HG03103 (cell line): Measurements from ENCODE around the gene PID1.

Experiments
- ATAC-seq: cut with Tn5 transposase; IDR thresholded peaks from one replicate; pipeline ENCODE4 v1.9.1; 2021; ENCODE audit warnings: low read depth; ENCODE audit not compliant: unreplicated experiment

The PID1 gene

GRCh38 chr2:229270551-229271410 lies at the start of gene PID1:
Gene PID1, minus strand, starts transcription at chr2:229271287. Its CDS starts 244 bp downstream, at chr2:229271043.
- ATAC-seq, result no peak

- no peak for ATAC-seq
These were observed 48.5 kb upstream of the PID1 start for GRCh38 chr2:229319558-229319957.

GRCh38 chr2:229314117-229314516 lies 43.0 kb upstream of the PID1 start:
- no peak for ATAC-seq

- no peak for ATAC-seq
These were observed 42.5 kb upstream of the PID1 start for GRCh38 chr2:229313591-229313990.

- ATAC-seq, result no peak
These were observed 30.1 kb upstream of the PID1 start for GRCh38 chr2:229301237-229301636.

GRCh38 chr2:229300790-229301189 lies 29.7 kb upstream of the PID1 start:
- ATAC-seq, result no peak

GRCh38 chr2:229300371-229300770 lies 29.3 kb upstream of the PID1 start:
- ATAC-seq, result no peak

GRCh38 chr2:229297247-229297646 lies 26.2 kb upstream of the PID1 start:
- ATAC-seq, result no peak

- no peak for ATAC-seq
These were observed 25.4 kb upstream of the PID1 start for GRCh38 chr2:229296536-229296935.

- ATAC-seq, result no peak
These were observed 24.9 kb upstream of the PID1 start for GRCh38 chr2:229296016-229296415.

GRCh38 chr2:229287823-229288222 lies 16.7 kb upstream of the PID1 start:
- ATAC-seq, result no peak

- no peak for ATAC-seq
These were observed 11.9 kb upstream of the PID1 start for GRCh38 chr2:229282758-229283546.

- no peak for ATAC-seq
These were observed 8.4 kb upstream of the PID1 start for GRCh38 chr2:229279516-229279915.

GRCh38 chr2:229275506-229275905 lies 4.4 kb upstream of the PID1 start:
- no peak for ATAC-seq

- peak; percentile 76 for ATAC-seq
These were observed 2.7 kb upstream of the PID1 start for GRCh38 chr2:229273723-229274338.

- no peak for ATAC-seq
These were observed 2.1 kb upstream of the PID1 start for GRCh38 chr2:229273006-229273722.

- no peak for ATAC-seq
These were observed 1.1 kb downstream of the PID1 start for GRCh38 chr2:229269941-229270340.

GRCh38 chr2:229269146-229269545 lies 1.9 kb downstream of the PID1 start:
- no peak for ATAC-seq

GRCh38 chr2:229268626-229269025 lies 2.5 kb downstream of the PID1 start:
- ATAC-seq, result no peak

- no peak for ATAC-seq
These were observed 4.0 kb downstream of the PID1 start for GRCh38 chr2:229267080-229267479.

- ATAC-seq, result no peak
These were observed 5.4 kb downstream of the PID1 start for GRCh38 chr2:229265727-229266126.
